B cell (primary cell): Measurements from ENCODE around the gene VPS13D. TPM values are rescaled to one million over a fixed set of nuclear protein-coding genes. Genes with fewer than 3 reads are reported as not detected.

Source experiments
- ATAC-seq: fragments of 200-7000 bp; cut with Tn5 transposase; one replicate; pipeline ENCODE4 v1.10.0; 2021; ENCODE audit warnings: low read depth, mild to moderate bottlenecking, moderate number of reproducible peaks, moderate library complexity
- CTCF ChIA-PET: fragments of 350-600 bp; sonication (Branson Sonifier 250); formaldehyde crosslinking; loops from one replicate; lab custom pipeline; 2021; ENCODE audit warnings: antibody characterized with exemption, inconsistent platforms; lab: Charles Lee
- POLR2A ChIA-PET: fragments of 350-600 bp; sonication (Branson Sonifier 250); formaldehyde crosslinking; loops from one replicate; lab custom pipeline; 2021; ENCODE audit warnings: antibody characterized with exemption; lab: Charles Lee
- DNase-seq: peaks from one replicate; pipeline ENCODE4 v3.0.0; 2013
- H2AFZ ChIP-seq: 2 replicates; pipeline ENCODE4 v1.6.1; 2012; ENCODE audit warnings: mild to moderate bottlenecking, low read depth, low read length; ENCODE audit not compliant: insufficient read depth, poor library complexity, severe bottlenecking
- H3K27ac ChIP-seq, 2 donors: 1 replicate in 1 of 2; 2 replicates in 1 of 2; pipeline ENCODE4 v1.5.1; 2012 to 2013; ENCODE audit warnings: low read length in 2 of 2, mild to moderate bottlenecking in 2 of 2, moderate library complexity in 1 of 2
- H3K27me3 ChIP-seq, 4 experiments: fragments of 200-600 bp in 1 of 4; sonication (generic) in 1 of 4; replicated peaks in 1 of 4; 1 replicate in 2 of 4; 2 replicates in 2 of 4; pipeline versions ENCODE4 v1.6.1 to v1.7.0; 2013 to 2016; ENCODE audit warnings: low read length in 3 of 4, mild to moderate bottlenecking in 2 of 4, mixed read lengths in 1 of 4, moderate library complexity in 1 of 4; ENCODE audit not compliant: insufficient read depth in 4 of 4, control insufficient read depth in 3 of 4; ENCODE audit errors: control extremely low read depth in 1 of 4
- H3K36me3 ChIP-seq, 2 experiments: replicated peaks in 1 of 2; 1 replicate in 1 of 2; 2 replicates in 1 of 2; pipeline versions ENCODE4 v1.6.1 to v1.7.1; 2013; ENCODE audit warnings: low read length in 1 of 2; ENCODE audit not compliant: insufficient read depth in 2 of 2, control insufficient read depth in 1 of 2; ENCODE audit errors: control extremely low read depth in 1 of 2, extremely low read depth in 1 of 2
- H3K4me1 ChIP-seq, 2 donors: fragments of 200-600 bp in 1 of 2; sonication (generic) in 1 of 2; 1 replicate in 1 of 2; 2 replicates in 1 of 2; pipeline versions ENCODE4 v1.5.1 to v1.6.1; 2013 to 2017; ENCODE audit warnings: low read length in 2 of 2; ENCODE audit not compliant: control insufficient read depth in 2 of 2, insufficient read depth in 2 of 2
- H3K4me2 ChIP-seq: replicated peaks from 2 replicates; pipeline ENCODE3; 2012; ENCODE audit warnings: mild to moderate bottlenecking, low read depth, low read length; ENCODE audit not compliant: poor library complexity, severe bottlenecking
- H3K4me3 ChIP-seq, 5 experiments: fragments of 200-600 bp in 1 of 5; sonication (generic) in 1 of 5; 1 replicate in 3 of 5; 2 replicates in 2 of 5; pipeline versions ENCODE4 v1.5.1 to v1.7.0; 2011 to 2016; ENCODE audit warnings: low read length in 4 of 5, mild to moderate bottlenecking in 4 of 5, low read depth in 2 of 5, control low read depth in 1 of 5, moderate library complexity in 1 of 5; ENCODE audit not compliant: insufficient read depth in 1 of 5; ENCODE audit errors: control extremely low read depth in 1 of 5, extremely low read depth in 1 of 5
- H3K79me2 ChIP-seq: fragments of 200-600 bp; sonication (generic); one replicate; pipeline ENCODE4 v1.6.0; 2016; ENCODE audit warnings: low read length; ENCODE audit not compliant: control insufficient read depth, insufficient read depth
- H3K9ac ChIP-seq: fragments of 200-600 bp; sonication (generic); 2 replicates; pipeline ENCODE4 v1.6.1; 2017; ENCODE audit warnings: mild to moderate bottlenecking, low read length, moderate library complexity
- H3K9me3 ChIP-seq, 3 donors: one replicate each; pipeline versions ENCODE4 v1.6.1 to v1.7.1; 2013; ENCODE audit warnings: low read length in 2 of 3; ENCODE audit not compliant: control insufficient read depth in 2 of 3, insufficient read depth in 1 of 3; ENCODE audit errors: control extremely low read depth in 1 of 3
- H4K20me1 ChIP-seq: 2 replicates; pipeline ENCODE4 v1.6.0; 2012; ENCODE audit warnings: mild to moderate bottlenecking, low read length; ENCODE audit not compliant: insufficient read depth, control insufficient read depth, poor library complexity, severe bottlenecking
- H3K27ac Mint-ChIP-seq: one replicate; pipeline ENCODE4 v1.8.0; 2021; ENCODE audit warnings: mixed read lengths
- H3K27me3 Mint-ChIP-seq: one replicate; pipeline ENCODE4 v1.8.0; 2021; ENCODE audit warnings: mixed read lengths
- H3K4me1 Mint-ChIP-seq: one replicate; pipeline ENCODE4 v1.8.0; 2021; ENCODE audit warnings: mixed read lengths
- H3K4me3 Mint-ChIP-seq: one replicate; pipeline ENCODE4 v1.8.0; 2021; ENCODE audit warnings: mixed read lengths
- H3K9me3 Mint-ChIP-seq: one replicate; pipeline ENCODE4 v1.8.0; 2022; ENCODE audit warnings: mixed read lengths; ENCODE audit not compliant: insufficient read depth
- EZH2 ChIP-seq: IDR thresholded peaks from 2 replicates; pipeline ENCODE4 v1.6.1; 2012; ENCODE audit warnings: borderline replicate concordance, low read depth, mild to moderate bottlenecking, moderate library complexity, low read length; ENCODE audit not compliant: insufficient read depth, poor library complexity, severe bottlenecking
- WGBS: methylation state at CpG from one replicate; pipeline ENCODE4 v1.1.5; 2013; ENCODE audit warnings: missing lambda C conversion rate; ENCODE audit not compliant: insufficient coverage; 5-methylcytosine and 5-hydroxymethylcytosine counted together
- intact Hi-C: fragments of 100-400 bp; cut with micrococcal nuclease; formaldehyde crosslinking; loops from one replicate; pipeline ENCODE4 v1.10.0; 2022
- polyA plus RNA-seq: library from polyadenylated mRNA; depleted of rRNA; stranded (reverse); fragments of >200 nt; gene quantifications from 2 replicates; pipeline ENCODE4 v1.2.3, GENCODE V29; 2012
- total RNA-seq, 2 donors: library from RNA; stranded (reverse); fragments of 120-200 nt in 1 of 2; gene quantifications; 1 replicate in 1 of 2; 2 replicates in 1 of 2; pipeline versions ENCODE4 v1.2.3 to v1.2.4, GENCODE V29; 2013 to 2022
- TF ChIP-seq, protein P1 (sequence below): fragments of 200-600 bp; IDR thresholded peaks from one replicate; pipeline ENCODE4 v1.8.0; 2022; ENCODE audit warnings: antibody characterized with exemption, mild to moderate bottlenecking

VPS13D gene
- total and polyA plus RNA-seq, 2 donors (not counting 1 experiment from before 2014, with no cell fraction given), result 29.9 to 104 TPM

DNA sequence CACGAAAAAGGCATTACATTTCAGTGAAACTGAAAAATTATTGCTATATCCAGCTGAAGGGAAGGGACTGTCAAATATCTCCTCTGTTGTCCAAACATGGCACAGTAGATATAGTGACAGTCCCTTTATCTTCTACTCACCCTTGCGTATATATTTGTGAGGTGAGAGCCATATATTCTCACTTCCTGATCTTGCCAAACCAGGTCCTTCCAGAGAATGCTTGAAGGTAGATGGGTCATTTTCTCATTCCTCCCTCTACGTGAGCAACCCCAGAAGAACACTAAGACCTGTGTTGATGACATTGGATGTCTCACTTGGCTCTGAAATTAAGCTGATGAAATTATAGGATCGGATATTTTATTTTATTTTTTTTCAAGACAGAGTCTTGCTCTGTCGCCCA is 237.0 kb downstream of the VPS13D start:
- no peak for DNase-seq

DNA sequence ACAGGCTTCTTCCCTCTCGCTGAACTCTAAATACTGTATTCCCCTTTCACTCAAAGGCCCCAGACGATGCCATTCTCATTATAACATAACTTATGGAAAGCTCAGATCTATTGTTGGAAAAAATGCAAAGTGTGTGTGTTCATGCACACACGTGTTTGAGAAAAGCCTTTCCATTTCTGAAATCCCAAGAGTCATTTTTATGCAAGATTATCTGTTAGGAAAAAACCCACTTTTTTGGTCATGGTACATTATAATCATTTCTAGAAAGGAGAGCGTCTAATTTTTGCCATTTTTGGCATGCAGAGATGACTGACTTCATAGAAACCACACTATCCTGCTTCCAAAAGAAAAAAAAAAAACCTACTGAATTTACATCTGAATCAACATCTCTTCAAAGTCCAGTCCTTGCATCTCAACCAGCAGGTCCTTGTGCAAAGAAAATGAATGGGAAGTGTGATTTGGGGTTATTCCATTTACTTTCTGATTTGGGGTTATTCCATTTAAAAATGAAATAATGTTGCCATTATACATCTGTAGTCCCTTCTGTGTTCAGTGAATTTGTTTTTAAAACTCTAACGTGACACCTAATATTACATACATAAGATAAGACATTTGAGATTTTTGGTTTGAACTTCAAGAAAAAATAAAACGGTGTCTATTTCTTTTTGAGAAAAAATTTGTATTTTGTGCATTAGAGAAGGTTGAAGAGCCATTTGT is 237.9 kb downstream of the VPS13D start:
- no peaks in the 10 kb centered on the region for H3K27me3 ChIP-seq
- no peak overlapping the region for H3K4me3 ChIP-seq
- Mint-ChIP-seq H3K27me3 (no peaks in the 10 kb centered on the region), H3K4me1 (peaks cover 18% of the 10 kb centered on the region), H3K9me3 (no peaks in the 10 kb centered on the region), H3K4me3 (no peak overlapping the region), H3K27ac (no peak overlapping the region)
- H3K9me3 ChIP-seq, result no peaks in the 10 kb centered on the region
- no peak overlapping the region for H3K9ac ChIP-seq
- ATAC-seq (no peak), DNase-seq (no peak)
- H3K79me2 ChIP-seq, result peaks cover 3% of the 10 kb centered on the region
- no peak overlapping the region for H3K4me2 ChIP-seq
- intact Hi-C loops, result no loop called here
- H3K36me3 ChIP-seq, result peaks cover 0 to 22% of the 10 kb centered on the region in 2 experiments
- CTCF ChIA-PET, result no interaction called here
- H4K20me1 ChIP-seq, result no peaks in the 10 kb centered on the region
- H2AFZ ChIP-seq, result no peak overlapping the region
- POLR2A ChIA-PET, result no interaction called here
- peaks cover 9 to 16% of the 10 kb centered on the region in 2 donors for H3K4me1 ChIP-seq
- no peak for TF ChIP-seq EZH2
- TF ChIP-seq, protein P1, sequence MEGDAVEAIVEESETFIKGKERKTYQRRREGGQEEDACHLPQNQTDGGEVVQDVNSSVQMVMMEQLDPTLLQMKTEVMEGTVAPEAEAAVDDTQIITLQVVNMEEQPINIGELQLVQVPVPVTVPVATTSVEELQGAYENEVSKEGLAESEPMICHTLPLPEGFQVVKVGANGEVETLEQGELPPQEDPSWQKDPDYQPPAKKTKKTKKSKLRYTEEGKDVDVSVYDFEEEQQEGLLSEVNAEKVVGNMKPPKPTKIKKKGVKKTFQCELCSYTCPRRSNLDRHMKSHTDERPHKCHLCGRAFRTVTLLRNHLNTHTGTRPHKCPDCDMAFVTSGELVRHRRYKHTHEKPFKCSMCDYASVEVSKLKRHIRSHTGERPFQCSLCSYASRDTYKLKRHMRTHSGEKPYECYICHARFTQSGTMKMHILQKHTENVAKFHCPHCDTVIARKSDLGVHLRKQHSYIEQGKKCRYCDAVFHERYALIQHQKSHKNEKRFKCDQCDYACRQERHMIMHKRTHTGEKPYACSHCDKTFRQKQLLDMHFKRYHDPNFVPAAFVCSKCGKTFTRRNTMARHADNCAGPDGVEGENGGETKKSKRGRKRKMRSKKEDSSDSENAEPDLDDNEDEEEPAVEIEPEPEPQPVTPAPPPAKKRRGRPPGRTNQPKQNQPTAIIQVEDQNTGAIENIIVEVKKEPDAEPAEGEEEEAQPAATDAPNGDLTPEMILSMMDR, result no peak
- WGBS, result no CpG with 5 or more reads among the region's 6 CpGs
- H3K27ac ChIP-seq, result no peak overlapping the region

More for the DNA sequence above, 237.0 kb downstream of the VPS13D start:
- CTCF ChIA-PET, result no interaction called here
- 82% methylated on average over 2 of the region's 5 CpGs for WGBS
- Mint-ChIP-seq H3K4me1 (peaks cover 9% of the 10 kb centered on the region), H3K27me3 (no peaks in the 10 kb centered on the region), H3K4me3 (no peak overlapping the region), H3K9me3 (no peaks in the 10 kb centered on the region), H3K27ac (no peak overlapping the region)
- intact Hi-C loops, result no loop called here
- Histone ChIP-seq H3K9ac (no peak overlapping the region), H3K36me3 (peaks cover 0 to 31% of the 10 kb centered on the region in 2 experiments), H3K79me2 (peaks cover 3% of the 10 kb centered on the region), H3K27me3 (no peaks in the 10 kb centered on the region), H3K9me3 (no peaks in the 10 kb centered on the region), H3K27ac (no peak overlapping the region), H3K4me1 (peaks cover under 1 to 7% of the 10 kb centered on the region in 2 donors), H4K20me1 (no peaks in the 10 kb centered on the region), H3K4me3 (no peak overlapping the region), H3K4me2 (no peak overlapping the region), H2AFZ (no peak overlapping the region)
- POLR2A ChIA-PET, result no interaction called here
- TF ChIP-seq, protein P1, result no peak
- TF ChIP-seq EZH2, result no peak
- ATAC-seq, result no peak
